Measurements from ENCODE around the gene SBF2.

SBF2 gene

DNA sequence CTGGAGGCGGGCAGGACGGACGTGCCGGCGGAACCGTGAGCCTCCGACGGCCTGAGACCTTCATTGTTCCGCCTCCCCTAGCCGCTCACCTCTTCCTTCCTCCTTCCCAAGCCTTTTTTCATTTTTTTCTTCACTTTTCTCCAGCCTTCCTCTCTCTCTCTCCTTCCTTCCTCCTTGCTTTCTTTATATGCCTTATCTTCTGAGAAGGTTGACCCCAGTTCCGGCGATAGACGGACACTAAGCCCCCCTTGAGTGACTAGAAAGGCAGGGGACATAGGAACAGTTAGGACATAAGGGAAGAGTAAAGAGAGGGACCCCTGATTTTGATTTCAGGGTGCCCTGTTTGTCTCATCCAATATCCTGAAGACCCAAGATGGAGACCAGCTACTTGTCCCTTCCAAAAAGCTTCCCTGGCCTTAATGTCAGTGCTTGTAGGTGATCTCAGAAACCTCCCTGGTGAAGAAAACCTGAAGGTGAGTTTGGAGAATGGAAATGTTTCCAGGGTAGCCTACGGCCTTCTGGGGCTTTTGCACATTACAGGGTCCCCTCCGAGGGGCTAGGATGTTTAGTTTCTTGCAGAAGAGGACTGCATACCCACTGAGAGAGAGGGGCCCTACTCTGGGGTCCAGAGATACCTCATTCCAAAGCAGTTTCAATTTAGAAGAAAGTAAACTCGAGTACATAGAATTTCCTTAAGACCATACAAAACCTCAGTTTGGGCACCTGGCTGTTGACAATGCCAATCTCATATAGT, 14.4 kb upstream of the SBF2 start:
- Histone ChIP-seq H3K27ac (peak overlapping the region; percentile 49), H3K27me3 (ENCODE audit: insufficient read depth, low read depth) (peaks cover 40% of the 10 kb centered on the region), H2AFZ (ENCODE audit: low read depth) (peak overlapping the region; percentile 83), H3K36me3 (ENCODE audit: insufficient read depth) (no peaks in the 10 kb centered on the region), H3K9ac (peak overlapping the region; percentile 57; the same call in 1 of the 2 replicates), H3K4me1 (ENCODE audit: low read depth, poor library complexity, severe bottlenecking) (peaks cover 62% of the 10 kb centered on the region), H4K20me1 (ENCODE audit: insufficient read depth) (no peaks in the 10 kb centered on the region), H3K4me2 (peak overlapping the region; percentile 63), H3K4me3 (IDR thresholded peaks at IDR 0.05; ENCODE audit: insufficient read depth, low read depth, low read length) (no peak overlapping the region), H3K79me2 (ENCODE audit: insufficient read depth, low read depth) (no peaks in the 10 kb centered on the region)
- TF ChIP-seq, protein P1, sequence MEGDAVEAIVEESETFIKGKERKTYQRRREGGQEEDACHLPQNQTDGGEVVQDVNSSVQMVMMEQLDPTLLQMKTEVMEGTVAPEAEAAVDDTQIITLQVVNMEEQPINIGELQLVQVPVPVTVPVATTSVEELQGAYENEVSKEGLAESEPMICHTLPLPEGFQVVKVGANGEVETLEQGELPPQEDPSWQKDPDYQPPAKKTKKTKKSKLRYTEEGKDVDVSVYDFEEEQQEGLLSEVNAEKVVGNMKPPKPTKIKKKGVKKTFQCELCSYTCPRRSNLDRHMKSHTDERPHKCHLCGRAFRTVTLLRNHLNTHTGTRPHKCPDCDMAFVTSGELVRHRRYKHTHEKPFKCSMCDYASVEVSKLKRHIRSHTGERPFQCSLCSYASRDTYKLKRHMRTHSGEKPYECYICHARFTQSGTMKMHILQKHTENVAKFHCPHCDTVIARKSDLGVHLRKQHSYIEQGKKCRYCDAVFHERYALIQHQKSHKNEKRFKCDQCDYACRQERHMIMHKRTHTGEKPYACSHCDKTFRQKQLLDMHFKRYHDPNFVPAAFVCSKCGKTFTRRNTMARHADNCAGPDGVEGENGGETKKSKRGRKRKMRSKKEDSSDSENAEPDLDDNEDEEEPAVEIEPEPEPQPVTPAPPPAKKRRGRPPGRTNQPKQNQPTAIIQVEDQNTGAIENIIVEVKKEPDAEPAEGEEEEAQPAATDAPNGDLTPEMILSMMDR (conservative IDR thresholded peaks at IDR 0.05; ENCODE audit: low read depth, low read length): no peak

DNA sequence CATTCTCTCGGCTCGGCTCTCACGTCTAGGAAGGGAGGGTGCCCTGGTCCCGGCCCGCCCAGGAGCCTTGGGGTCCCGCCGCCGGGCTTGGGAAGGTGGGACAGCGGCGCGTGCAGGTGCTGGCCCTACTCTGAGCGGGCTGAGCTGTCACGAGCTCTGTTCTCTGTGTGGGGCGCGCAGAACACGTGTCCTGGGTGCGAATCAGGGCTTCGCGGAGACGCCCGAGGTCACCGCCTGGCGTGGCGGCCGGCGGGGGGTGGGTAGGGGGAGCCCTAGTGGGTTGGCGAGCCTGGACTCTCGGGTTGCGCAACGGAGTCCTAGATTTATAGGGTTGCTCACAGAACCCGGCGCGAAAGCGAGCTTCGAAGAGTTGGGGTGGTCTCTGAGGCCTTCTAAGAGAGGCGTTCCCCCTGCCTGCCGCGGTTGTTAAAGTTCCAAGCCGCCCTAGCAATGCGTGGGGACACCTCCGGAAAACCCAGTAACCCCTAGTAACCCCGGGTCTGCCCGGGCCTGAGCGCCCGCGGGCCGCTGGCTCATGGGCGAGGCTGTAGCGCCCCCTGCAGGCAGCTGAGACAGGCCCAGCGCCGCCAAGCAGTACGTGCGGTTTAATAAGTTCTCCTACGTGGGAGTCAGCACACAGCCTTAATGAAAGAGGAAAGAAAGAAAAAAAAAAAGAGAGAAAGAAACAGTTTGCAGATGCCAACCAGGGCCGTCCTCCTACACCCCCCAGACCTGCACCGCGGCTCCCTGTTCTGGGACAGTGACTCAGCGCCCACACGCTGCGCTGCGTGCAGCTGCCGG, 13.6 kb upstream of the SBF2 start:
- Histone ChIP-seq H4K20me1 (ENCODE audit: insufficient read depth) (no peaks in the 10 kb centered on the region), H3K27me3 (ENCODE audit: insufficient read depth, low read depth) (peaks cover 45% of the 10 kb centered on the region), H2AFZ (ENCODE audit: low read depth) (peak overlapping the region; percentile 83), H3K36me3 (ENCODE audit: insufficient read depth) (no peaks in the 10 kb centered on the region), H3K9ac (peak overlapping the region; percentile 57; the same call in 1 of the 2 replicates), H3K79me2 (ENCODE audit: insufficient read depth, low read depth) (no peaks in the 10 kb centered on the region), H3K4me3 (IDR thresholded peaks at IDR 0.05; ENCODE audit: insufficient read depth, low read depth, low read length) (no peak overlapping the region), H3K27ac (peak overlapping the region; percentile 49), H3K4me1 (ENCODE audit: low read depth, poor library complexity, severe bottlenecking) (peaks cover 63% of the 10 kb centered on the region), H3K4me2 (peak overlapping the region; percentile 63)
- TF ChIP-seq, protein P1 (conservative IDR thresholded peaks at IDR 0.05; ENCODE audit: low read depth, low read length): peak; percentile 99

DNA sequence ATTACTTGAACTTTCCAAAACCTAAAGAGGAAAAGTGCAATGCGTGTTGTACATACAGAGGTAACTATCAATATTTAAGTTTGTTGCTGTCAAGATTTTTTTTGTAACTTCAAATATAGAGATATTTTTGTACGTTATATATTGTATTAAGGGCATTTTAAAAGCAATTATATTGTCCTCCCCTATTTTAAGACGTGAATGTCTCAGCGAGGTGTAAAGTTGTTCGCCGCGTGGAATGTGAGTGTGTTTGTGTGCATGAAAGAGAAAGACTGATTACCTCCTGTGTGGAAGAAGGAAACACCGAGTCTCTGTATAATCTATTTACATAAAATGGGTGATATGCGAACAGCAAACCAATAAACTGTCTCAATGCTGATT, 13.0 kb upstream of the SBF2 start:
- Histone ChIP-seq H3K4me1 (ENCODE audit: low read depth, poor library complexity, severe bottlenecking) (peaks cover 68% of the 10 kb centered on the region), H3K36me3 (ENCODE audit: insufficient read depth) (no peaks in the 10 kb centered on the region), H3K27me3 (ENCODE audit: insufficient read depth, low read depth) (peaks cover 51% of the 10 kb centered on the region), H4K20me1 (ENCODE audit: insufficient read depth) (no peaks in the 10 kb centered on the region), H3K4me3 (IDR thresholded peaks at IDR 0.05; ENCODE audit: insufficient read depth, low read depth, low read length) (no peak overlapping the region), H3K79me2 (ENCODE audit: insufficient read depth, low read depth) (no peaks in the 10 kb centered on the region), H3K4me2 (peak overlapping the region; percentile 63), H3K9ac (peak overlapping the region; percentile 57; the same call in 1 of the 2 replicates), H2AFZ (ENCODE audit: low read depth) (peak overlapping the region; percentile 83), H3K27ac (no peak overlapping the region)
- TF ChIP-seq, protein P1 (conservative IDR thresholded peaks at IDR 0.05; ENCODE audit: low read depth, low read length): no peak

DNA sequence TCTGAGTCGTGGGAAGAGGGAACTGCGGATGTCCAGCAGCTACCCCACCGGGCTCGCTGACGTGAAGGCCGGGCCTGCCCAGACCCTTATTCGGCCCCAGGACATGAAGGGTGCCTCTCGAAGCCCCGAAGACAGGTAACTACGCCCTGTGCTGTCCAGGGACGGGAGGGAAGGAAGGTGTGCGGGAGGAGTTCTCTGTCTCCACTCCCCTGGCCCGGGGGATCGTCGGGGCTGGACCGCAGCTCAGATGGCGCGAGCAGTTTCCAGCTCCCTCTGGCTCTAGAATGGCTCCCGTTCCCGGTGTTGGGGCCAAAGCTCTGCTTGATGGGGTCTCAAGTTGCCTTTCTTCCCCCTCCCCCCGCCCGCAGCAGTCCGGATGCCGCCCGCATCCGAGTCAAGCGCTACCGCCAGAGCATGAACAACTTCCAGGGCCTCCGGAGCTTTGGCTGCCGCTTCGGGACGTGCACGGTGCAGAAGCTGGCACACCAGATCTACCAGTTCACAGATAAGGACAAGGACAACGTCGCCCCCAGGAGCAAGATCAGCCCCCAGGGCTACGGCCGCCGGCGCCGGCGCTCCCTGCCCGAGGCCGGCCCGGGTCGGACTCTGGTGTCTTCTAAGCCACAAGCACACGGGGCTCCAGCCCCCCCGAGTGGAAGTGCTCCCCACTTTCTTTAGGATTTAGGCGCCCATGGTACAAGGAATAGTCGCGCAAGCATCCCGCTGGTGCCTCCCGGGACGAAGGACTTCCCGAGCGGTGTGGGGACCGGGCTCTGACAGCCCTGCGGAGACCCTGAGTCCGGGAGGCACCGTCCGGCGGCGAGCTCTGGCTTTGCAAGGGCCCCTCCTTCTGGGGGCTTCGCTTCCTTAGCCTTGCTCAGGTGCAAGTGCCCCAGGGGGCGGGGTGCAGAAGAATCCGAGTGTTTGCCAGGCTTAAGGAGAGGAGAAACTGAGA, 12.2 kb upstream of the SBF2 start:
- peaks cover 52% of the 10 kb centered on the region for H3K27me3 ChIP-seq (ENCODE audit: insufficient read depth, low read depth)
- H3K4me1 ChIP-seq (ENCODE audit: low read depth, poor library complexity, severe bottlenecking): peaks cover 63% of the 10 kb centered on the region
- H3K36me3 ChIP-seq (ENCODE audit: insufficient read depth): no peaks in the 10 kb centered on the region
- H2AFZ ChIP-seq (ENCODE audit: low read depth): peak overlapping the region; percentile 86; the same call in 1 of the 2 replicates
- no peak overlapping the region for H3K27ac ChIP-seq
- no peak overlapping the region for H3K9ac ChIP-seq
- no peaks in the 10 kb centered on the region for H4K20me1 ChIP-seq (ENCODE audit: insufficient read depth)
- no peaks in the 10 kb centered on the region for H3K79me2 ChIP-seq (ENCODE audit: insufficient read depth, low read depth)
- TF ChIP-seq, protein P1 (conservative IDR thresholded peaks at IDR 0.05; ENCODE audit: low read depth, low read length): no peak
- peak overlapping the region; percentile 63 for H3K4me2 ChIP-seq
- no peak overlapping the region for H3K4me3 ChIP-seq (IDR thresholded peaks at IDR 0.05; ENCODE audit: insufficient read depth, low read depth, low read length)

All from KMS-11 (cell line).